ENCODE measurements around the gene MORC1.

DNA sequence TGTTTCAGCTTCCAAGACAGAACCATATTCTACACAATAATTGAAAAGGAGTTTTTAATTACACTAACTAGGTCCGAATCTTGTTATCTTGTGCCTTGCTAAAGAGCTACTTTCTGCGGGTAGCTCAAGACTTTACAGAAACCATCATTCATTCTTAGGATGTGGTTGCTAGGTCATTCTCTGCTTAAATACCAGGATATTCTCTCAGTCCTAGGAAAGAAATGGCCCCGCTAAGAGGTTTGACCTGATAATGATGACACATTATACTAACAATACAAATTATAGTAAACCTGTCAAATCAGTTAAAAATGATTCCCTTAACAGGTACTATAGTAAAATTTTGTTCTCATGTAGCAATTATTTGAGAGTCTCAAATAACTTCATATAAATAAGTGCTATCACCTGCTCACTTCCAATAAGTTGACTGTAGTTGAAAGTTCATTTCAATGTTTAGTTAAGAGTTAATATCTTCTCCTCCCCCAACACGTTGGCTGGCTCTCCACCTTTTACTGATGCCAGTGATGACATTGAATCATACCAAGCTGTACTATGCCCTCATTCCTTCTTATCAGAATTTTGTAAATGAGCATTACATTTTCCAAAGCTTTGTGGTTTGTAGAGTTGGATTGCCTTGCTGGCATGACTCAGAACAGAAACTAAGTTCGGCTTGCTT lies 15.0 kb upstream of the MORC1 start:
- no peak for TF ChIP-seq POLR2A (IDR thresholded peaks at IDR 0.05)
- TF ChIP-seq, protein P1, sequence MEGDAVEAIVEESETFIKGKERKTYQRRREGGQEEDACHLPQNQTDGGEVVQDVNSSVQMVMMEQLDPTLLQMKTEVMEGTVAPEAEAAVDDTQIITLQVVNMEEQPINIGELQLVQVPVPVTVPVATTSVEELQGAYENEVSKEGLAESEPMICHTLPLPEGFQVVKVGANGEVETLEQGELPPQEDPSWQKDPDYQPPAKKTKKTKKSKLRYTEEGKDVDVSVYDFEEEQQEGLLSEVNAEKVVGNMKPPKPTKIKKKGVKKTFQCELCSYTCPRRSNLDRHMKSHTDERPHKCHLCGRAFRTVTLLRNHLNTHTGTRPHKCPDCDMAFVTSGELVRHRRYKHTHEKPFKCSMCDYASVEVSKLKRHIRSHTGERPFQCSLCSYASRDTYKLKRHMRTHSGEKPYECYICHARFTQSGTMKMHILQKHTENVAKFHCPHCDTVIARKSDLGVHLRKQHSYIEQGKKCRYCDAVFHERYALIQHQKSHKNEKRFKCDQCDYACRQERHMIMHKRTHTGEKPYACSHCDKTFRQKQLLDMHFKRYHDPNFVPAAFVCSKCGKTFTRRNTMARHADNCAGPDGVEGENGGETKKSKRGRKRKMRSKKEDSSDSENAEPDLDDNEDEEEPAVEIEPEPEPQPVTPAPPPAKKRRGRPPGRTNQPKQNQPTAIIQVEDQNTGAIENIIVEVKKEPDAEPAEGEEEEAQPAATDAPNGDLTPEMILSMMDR (IDR thresholded peaks at IDR 0.05): no peak
